ENCODE measurements around the gene NUTM2D.
"Not testable (repeated sequence)": the region's sequence is repeated elsewhere in the genome, so short reads cannot be mapped to it uniquely, and the experiment has no call there.

NUTM2D gene

DNA sequence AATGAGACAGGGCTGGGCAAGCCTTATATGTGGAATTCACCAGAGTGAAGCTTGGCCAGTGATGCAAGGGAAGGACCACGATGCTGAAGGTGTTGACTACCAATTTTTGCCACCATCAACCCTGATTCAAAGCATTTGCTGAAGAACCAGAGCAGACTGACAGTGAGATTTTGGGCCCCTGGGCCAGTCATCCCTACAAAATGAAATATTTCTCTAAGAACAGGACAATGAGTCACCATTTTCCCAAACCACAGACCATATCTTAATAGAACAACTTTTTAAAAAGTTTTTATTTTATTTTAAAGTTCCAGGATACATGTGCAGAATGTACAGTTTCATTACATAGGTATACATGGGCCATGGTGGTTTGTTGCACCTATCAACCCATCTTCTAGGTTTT is 16.5 kb downstream of the NUTM2D start:
- not testable (repeated sequence) for FAIRE-seq

GRCh38 chr10:87379115-87379514 is 21.6 kb downstream of the NUTM2D start:
- not testable (repeated sequence) for FAIRE-seq

DNA sequence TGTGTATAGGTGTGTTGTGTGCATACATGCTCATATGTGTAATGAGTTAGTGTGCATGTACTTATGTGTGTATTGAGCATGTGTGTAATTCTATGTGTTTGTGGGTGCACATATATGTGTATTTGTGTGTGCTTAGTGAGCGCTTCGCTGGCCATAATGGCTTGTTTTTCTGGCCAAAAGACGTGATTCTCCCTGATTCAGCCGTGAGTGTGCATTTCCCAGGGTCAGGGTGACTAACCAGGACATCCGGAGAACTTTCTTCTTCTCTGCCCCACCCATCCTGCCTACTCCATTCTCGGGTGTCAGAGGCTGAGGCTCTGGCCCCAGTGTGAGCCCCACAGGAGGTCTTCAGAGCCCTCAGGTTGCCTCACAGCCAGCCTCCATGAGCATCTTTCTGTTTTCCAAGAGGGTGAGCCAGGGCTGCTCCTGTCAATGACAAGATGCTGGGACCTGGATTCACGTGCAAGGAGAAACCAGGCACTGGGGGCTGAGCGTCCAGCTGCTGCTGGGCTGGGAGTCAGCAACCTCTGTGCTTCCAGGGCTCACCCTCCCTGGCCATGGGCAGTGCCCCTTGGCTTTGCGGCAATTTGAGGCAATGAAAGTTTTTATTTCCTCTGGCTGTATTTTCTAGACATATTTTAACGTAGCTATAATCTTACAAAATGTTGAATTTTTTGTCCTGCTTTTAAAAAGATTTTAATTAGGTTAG is 25.8 kb downstream of the NUTM2D start:
- FAIRE-seq: not testable (repeated sequence)

DNA sequence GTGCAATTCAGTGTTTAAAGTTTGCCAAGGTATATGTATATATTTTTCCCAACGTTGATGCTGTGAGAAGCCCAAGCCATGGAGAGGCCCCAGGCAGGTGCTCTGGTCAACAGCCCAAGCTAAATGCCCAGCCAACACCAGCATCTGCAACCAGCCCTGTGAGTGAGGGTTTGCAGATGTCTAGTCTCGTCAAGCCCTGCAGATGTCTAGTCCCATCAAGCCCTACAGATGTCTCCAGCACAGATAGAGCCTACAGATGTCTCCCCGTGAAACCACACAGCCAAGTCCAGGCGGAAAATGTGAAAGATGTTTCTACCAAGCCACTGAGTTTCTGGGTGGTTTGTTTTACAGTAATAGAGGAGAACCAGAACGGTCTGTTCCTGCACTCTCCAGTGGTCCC is 26.7 kb downstream of the NUTM2D start:
- FAIRE-seq: not testable (repeated sequence)

GRCh38 chr10:87385762-87386360 is 28.3 kb downstream of the NUTM2D start:
- not testable (repeated sequence) for FAIRE-seq

DNA sequence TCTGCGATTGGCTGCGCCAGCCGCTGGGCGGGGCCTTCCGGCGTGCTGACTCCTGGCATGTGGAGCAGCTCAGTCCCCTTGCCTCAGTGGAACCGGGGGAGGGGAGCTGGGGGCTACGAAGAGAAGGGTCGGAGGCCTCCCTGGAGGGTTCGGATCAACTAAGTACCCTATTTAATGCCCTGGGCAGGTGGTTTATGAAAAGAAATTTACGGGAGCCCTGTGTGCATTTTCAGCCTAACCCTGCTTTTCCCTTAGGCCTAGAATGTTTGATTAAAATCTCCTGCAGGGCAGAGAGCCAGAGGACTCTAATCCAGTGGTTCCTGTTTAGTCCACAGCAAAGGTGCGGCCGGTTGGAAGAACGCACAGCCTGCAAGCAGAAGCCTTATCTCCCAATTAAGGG is 33.8 kb downstream of the NUTM2D start:
- not testable (repeated sequence) for FAIRE-seq

DNA sequence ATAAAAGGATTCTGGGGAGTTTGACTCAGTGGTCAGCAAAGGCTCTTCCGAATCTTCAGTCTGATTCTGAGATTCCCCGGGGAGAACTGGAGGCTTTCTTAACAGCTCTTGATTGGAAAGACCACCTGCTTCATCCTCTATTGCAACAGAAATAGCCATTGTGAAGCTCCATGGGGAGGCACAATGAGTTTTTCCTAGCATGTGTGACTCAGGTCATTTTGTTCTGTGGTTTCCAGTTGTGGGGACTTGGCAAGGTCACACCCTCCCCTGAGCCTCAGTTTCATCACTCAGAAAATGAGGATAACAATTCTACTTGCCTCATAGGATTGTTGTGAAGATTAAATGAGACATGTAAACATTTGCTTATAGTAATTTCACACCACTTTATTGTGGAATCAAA is 38.7 kb downstream of the NUTM2D start:
- not testable (repeated sequence) for FAIRE-seq

GRCh38 chr10:87398436-87398835 is 40.9 kb downstream of the NUTM2D start:
- not testable (repeated sequence) for FAIRE-seq

DNA sequence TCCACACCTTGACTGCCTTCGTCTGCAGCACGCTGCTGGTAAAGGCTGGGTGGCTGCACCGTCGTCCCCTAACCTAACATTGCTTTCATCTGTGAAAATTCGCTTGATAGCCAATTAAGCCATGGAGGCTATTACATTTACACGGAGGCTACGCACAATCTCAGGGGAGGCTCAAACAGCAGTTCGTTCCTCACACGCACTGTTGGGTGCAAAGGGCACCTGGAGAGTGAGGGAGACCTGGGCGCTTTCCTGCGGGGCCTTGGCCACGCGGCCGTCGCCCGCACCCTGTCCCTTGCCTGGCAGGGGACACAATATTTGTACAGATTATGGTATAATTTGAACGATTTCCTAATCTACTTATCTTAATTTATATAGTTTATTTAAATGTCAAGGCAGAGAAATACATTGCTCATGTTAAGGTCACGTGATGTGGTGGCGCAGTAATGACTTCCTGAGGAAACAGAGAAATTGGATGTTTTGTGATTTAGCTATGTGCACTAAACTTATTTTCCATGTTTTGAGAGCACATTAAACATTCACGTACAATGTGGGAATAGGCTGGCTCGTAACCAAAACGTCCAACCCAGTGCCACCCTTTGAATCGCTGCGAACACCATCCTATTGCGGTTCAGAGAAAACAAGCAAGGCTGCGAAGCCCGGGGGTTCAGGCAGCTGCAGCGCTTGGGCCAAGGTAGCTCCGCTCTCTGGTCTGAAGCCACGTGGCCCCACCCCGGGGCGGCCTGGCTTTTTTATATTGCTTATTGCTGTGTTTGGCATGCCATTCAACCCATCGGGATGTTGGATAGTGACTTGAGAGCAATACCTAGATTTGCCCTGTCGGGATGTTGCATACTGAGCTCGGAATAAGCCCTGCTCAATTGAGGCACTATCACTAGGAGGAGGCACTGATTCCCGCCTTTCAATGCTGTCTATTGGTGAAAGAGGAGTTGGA is 50.2 kb downstream of the NUTM2D start:
- FAIRE-seq: not testable (repeated sequence)

GRCh38 chr10:87413921-87414320 is 56.4 kb downstream of the NUTM2D start:
- FAIRE-seq: not testable (repeated sequence)
